Body of pancreas (tissue), 4 donors: ENCODE data around the gene ADARB1.

Experiments
- POLR2A ChIP-seq, 3 donors: fragments of 450-650 bp; IDR thresholded peaks; one replicate each; pipeline ENCODE4 v1.6.1; 2016; ENCODE audit warnings: antibody characterized with exemption in 3 of 3, mild to moderate bottlenecking in 2 of 3
- TF ChIP-seq, protein P1 (sequence below), 7 experiments: fragments of 450-650 bp in 4 of 7; fragments of 200-600 bp in 3 of 7; sonication (generic) in 3 of 7; IDR thresholded peaks; one replicate each; pipeline ENCODE4 v1.5.1; 2016 to 2019; ENCODE audit warnings: antibody characterized with exemption in 7 of 7

DNA sequence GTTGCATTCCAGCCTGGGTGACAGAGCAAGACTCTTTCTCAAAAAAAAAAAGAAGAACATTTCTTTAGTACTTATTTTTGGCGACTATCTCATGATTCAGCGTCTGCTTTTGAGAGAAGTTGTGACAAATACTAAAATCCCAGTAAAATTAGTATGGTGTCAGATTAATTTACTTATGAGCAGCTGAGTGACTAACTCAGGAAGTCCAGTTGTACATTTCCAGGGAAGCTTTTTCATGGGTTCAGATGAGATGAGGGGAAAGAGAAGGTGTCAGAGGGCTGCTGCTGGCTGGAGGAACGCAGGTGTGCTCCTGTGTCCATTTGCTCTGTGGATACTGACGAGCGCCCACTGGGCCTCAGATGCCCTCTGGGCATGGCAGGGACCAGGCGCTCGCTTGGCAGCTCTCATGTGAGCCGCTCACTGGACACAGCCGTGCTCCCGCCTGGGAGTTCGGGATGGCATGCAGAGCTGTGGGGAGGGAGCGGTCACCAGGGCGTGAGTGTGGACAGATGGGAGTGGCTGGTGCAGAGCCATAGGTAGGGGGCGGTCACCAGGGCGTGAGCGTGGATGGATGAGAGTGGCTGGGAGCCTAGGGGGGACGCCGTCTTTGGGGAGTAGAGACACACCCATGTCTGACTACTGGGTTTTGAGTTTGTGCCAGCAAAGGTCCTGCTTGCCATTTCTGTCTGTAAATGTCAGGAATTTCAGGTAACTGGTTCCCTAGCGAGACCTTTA is 55.0 kb downstream of the ADARB1 start:
- TF ChIP-seq, protein P1, sequence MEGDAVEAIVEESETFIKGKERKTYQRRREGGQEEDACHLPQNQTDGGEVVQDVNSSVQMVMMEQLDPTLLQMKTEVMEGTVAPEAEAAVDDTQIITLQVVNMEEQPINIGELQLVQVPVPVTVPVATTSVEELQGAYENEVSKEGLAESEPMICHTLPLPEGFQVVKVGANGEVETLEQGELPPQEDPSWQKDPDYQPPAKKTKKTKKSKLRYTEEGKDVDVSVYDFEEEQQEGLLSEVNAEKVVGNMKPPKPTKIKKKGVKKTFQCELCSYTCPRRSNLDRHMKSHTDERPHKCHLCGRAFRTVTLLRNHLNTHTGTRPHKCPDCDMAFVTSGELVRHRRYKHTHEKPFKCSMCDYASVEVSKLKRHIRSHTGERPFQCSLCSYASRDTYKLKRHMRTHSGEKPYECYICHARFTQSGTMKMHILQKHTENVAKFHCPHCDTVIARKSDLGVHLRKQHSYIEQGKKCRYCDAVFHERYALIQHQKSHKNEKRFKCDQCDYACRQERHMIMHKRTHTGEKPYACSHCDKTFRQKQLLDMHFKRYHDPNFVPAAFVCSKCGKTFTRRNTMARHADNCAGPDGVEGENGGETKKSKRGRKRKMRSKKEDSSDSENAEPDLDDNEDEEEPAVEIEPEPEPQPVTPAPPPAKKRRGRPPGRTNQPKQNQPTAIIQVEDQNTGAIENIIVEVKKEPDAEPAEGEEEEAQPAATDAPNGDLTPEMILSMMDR (IDR thresholded peaks at IDR 0.05) = no peak
- no peak for TF ChIP-seq POLR2A (IDR thresholded peaks at IDR 0.05)
